NCI-H2227 (cell line): Measurements from ENCODE around the gene DPYSL3.

Experiments
- DNase-seq: peaks from one replicate; lab custom pipeline; 2025; ENCODE audit not compliant: unreplicated experiment; lab: John Stamatoyannopoulos, UW

The DPYSL3 gene

GRCh38 chr5:147406636-147407035 is 103.2 kb downstream of the DPYSL3 start:
- no peak for DNase-seq

DNA sequence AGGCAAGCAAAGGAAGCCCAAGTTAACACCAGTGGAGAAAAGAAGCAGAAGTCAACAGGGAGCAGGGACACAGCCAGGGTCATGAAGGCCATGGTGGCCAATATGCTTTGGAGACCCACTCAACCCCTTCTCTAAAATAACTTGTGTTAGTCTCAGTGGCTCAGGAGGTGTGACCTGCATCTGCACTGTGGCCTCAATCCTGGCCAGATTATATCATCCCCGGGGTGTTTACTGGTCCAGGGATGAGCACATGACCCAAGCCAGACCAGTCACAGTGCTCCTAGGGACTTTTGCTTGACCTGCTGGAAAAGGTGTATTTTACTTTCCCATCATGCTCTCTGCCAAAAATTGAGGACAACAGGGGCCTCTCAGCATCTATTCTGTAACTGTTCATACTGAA is 105.2 kb downstream of the DPYSL3 start:
- no peak for DNase-seq

GRCh38 chr5:147403651-147404640 is 105.9 kb downstream of the DPYSL3 start:
- DNase-seq = no peak

DNA sequence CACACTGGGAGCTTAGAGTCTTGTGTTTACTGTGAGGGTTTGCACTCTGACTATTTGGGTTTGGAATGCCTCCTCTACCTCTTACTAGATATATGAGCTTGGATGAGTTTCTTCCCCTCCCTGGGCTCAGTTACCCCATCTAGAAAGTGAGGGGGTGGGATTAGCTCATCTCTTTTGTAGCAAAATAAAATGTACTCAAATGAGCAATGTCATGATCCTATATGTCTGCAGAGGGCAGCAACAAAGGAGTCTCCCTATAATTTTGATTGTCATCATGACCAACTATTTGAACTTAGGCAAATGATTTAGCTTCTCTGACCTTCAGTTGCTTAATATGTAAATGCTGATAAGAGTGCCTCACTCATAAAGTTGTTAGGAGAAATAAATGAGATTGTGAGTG is 109.0 kb downstream of the DPYSL3 start:
- DNase-seq = no peak

- DNase-seq = no peak
These were observed 109.6 kb downstream of the DPYSL3 start for GRCh38 chr5:147400126-147400809.

GRCh38 chr5:147398860-147399259 is 111.0 kb downstream of the DPYSL3 start:
- no peak for DNase-seq

DNA sequence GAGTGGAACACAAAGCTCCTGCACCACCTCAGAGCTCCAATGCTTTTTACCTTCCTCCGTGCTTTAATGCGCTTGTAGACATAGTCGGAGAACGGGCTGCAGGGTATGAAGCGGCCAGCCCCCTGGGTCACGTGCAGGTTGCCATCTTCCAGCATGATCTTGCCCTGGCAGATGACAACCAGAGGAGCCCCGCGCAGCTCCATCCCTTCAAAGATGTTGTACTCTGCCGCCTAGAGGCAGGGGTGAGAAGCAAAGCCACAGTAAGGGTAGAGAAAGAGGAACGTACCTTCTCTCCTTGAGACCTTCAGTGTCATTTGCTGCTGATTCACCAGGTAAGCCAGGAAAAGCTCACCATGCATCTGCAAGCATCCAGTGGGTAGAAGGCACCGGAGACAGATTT is 112.3 kb downstream of the DPYSL3 start:
- DNase-seq = no peak

- no peak for DNase-seq
These were observed 113.6 kb downstream of the DPYSL3 start for GRCh38 chr5:147396070-147396823.

- DNase-seq = peak; percentile 1
These were observed 115.8 kb downstream of the DPYSL3 start for GRCh38 chr5:147393874-147394672.

DNA sequence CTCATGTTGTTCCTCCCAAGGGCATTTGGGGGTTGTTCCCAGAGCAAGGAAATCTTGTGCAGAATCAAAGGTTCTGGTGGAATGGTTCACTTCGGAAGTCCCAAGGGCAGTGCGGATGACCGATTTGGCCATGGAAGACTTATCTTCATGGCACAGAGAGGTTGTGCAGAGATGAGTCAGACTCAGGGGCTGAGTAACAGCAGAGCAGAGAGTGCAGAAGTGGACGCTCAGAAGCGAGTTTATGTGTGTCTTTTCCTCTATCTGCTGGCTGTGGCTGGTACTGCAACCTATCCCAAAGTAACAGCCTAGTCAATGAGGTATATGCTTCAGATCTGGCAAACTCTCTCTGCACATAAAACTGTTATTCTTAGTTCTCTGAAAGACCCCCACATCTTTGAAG is 118.1 kb downstream of the DPYSL3 start:
- peak; percentile 5 for DNase-seq

GRCh38 chr5:147390654-147391225 is 119.1 kb downstream of the DPYSL3 start:
- DNase-seq = no peak

DNA sequence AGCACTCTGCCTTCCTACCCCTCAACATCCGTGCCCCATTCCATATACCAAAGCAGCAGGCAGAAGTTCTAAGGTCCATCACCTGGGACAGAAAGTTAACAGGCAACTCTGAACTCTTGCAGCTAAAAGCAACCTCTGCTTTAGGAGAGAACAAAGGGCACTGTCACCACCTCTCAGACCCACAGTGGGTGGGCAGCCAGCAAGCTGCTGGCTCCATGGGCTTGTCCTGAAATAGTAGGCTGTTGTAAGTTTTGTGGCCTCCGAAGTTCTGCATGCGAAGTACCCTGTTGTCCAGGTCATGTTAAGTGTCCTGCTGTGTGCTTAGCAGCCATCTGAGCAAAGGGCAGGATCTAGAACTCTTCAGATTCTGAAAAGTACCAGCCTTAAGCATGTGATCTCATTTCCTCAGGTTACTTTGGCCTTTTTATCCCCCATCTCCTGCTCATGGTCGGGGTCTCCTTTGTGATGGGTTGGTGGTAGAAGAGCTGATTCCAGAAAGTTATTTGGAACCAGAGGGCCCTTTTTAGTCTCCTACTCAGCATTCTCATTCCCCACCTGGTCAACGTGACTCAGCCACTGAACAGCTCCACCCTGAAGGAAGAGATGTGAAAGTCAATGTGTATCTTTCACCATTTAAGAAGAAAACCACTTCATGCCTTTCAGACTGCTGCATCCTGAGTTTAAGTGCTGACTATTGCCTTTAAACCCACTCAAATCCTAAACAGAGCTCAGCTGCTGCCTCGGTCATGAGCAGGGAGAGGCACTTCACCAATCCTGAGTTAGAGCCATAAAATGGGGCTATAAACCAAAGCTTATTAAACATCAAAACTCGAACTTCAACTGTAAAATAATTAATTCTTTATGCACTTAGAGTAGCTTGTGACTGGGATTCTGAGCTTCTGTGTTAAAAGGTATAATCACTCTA is 121.4 kb downstream of the DPYSL3 start:
- DNase-seq = no peak

GRCh38 chr5:147387109-147387508 is 122.8 kb downstream of the DPYSL3 start:
- no peak for DNase-seq

- peak; percentile 18 for DNase-seq
These were observed 125.3 kb downstream of the DPYSL3 start for GRCh38 chr5:147384346-147385193.

DNA sequence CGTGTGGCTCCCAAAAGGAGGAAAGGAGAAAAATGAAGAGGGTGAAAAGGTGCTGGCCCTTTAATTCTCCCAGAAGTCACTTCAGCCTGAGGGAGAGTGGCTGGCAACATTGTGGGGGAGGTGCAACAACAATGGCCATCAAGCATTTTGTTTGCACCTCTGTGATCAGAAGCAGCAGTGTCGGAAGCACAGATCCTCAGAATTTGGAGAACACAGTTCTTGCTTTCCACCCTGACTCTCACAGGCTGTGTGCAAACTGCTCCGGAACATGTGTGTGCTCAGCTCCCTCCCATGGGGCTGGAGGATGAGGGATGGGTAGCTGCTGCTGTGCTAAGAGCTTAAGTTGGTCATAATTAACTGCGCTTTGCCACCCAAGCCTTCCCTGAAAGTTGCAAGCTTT is 127.1 kb downstream of the DPYSL3 start:
- peak; percentile 27 for DNase-seq

DNA sequence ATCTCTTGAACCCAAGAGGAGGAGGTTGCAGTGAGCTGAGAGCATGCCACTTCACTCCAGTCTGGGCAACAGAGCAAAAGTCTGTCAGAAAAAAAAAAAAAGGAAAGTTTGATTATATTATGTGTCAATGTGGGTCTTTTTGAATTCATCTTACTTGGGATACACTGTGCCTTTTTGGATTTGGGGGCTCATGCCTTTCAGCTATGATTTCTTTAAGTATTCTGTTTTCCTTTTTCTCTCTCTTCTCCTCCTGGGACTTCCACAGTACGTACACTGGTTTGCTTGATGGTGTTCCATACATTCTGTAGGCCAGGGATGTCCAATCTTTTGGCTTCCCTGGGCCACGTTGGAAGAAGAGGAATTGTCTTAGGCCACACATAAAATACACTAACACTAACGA is 128.3 kb downstream of the DPYSL3 start:
- no peak for DNase-seq

- no peak for DNase-seq
These were observed 132.2 kb downstream of the DPYSL3 start for GRCh38 chr5:147377682-147378081.

GRCh38 chr5:147375151-147375550 is 134.7 kb downstream of the DPYSL3 start:
- no peak for DNase-seq
